COLO668 (cell line): ENCODE results near the gene SLC35G3.
"Not testable (repeated sequence)": the region's sequence is repeated elsewhere in the genome, so short reads cannot be mapped to it uniquely, and the experiment has no call there.

ENCODE experiments used
- DNase-seq: peaks from one replicate; lab custom pipeline; 2025; ENCODE audit not compliant: unreplicated experiment; lab: John Stamatoyannopoulos, UW

Gene SLC35G3

DNA sequence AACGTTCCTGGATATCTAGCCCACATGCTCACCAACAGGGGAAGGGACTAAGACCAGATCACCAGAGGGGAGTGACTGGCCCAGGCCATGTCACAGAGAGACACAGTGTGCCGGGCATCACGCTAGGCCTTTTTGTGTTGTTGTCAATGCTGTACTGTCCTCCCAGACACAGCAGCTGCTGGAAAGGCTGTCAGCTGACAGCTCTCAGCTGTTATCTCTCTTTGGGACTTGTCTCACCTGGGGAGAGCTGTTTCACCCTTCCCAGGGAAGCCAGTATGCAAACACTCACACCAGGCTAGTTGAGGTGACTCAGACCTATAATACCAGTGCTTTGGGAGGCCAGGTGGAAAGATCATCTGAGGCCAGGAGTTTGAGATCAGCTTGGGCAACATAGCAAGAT is 27.1 kb downstream of the SLC35G3 start:
- no peak for DNase-seq

DNA sequence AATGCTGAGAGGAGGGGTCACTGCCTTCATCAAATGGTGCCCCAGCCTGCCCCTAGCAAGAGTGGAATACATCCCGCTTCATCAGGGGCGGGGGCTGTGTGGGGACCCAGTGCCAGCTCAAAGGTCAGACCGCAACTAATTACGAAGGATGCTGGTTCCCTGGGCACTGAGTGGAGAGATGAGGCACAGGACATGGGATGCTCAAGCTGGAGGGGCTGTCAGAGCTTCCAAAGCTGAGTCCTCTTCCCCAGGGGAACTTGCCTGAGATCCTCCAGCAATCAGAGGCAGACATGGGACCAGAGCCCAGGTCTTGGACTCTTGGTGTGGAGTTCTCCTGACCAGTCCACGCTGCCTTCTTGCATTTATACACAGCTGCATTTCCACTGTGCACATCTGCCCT is 27.7 kb downstream of the SLC35G3 start:
- DNase-seq = no peak

DNA sequence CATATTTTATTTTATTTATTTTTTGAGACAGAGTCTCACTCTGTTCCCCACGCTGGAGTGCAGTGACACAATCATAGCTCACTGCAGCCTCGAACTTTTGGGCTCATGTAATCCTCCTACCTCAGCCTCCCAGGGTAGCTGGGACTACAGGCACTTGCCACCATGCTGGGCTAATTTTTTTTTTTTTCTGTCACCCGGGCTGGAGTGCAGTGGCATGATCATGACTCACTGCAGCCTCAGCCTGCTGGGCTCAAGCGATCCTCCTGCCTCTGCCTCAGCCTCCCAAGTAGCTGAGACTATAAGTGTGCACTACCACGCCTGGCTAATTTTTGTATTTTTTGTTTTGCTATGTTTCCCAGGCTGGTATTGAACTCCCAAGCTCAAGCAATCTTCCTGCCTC is 29.5 kb downstream of the SLC35G3 start:
- no peak for DNase-seq

DNA sequence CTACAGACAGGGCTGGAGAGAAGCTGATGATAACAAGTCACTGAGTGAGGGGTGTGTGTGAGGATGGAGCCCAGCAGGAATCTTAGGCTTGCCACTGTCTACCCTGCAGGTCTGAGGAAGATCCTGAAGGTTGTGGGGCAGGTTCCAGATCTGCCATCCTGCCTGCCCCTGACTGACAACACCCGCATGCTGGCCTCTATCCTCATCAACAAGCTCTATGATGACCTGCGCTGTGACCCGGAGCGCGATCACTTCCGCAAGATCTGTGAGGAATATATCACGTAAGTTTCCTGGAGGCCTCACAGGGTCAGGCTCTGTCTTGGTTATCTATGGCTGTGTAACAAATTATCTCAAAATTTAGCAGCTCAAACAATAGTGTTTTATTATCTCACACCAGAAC is 30.3 kb downstream of the SLC35G3 start:
- DNase-seq = no peak

DNA sequence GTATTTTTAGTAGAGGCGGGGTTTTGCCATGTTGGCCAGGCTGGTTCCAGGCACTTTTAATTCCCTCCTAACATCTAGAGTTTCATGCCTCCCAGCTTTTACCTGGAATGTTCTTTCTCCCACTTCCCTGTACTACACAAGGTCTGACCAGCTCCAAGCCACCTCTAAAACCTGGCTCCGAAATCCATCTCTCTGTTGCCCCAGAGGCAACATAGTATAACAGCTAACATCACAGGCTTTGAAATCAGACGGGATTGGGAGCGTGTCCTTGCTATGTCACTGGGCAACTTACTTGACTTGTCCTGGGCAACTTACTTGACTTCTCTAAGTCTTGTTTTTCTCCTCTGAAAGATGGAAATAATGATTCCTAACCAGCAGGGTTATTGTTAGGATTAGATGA is 31.4 kb downstream of the SLC35G3 start:
- DNase-seq = no peak

DNA sequence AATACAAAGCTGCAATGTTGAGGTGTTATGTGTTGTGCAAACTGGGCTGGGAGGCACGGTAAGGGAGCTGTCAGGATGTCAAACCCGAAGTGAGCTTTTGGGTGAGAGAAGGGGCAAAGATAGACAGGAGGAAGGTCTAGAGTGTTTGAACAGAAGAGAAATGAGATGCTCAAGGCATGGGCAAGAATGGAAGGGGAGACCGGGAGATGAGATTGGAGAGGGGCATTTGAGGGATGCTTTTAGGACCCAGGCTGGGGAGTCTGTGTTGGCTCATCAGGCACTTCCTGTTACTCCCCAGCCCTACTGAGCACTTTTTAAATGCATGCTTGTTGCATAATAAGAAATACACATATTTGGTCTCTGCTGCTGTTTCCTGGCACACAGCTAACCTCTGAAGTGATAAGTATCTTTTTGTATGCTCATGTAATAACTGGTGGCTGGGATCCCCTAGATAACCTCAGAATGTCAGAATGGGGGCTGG is 32.9 kb downstream of the SLC35G3 start:
- no peak for DNase-seq

DNA sequence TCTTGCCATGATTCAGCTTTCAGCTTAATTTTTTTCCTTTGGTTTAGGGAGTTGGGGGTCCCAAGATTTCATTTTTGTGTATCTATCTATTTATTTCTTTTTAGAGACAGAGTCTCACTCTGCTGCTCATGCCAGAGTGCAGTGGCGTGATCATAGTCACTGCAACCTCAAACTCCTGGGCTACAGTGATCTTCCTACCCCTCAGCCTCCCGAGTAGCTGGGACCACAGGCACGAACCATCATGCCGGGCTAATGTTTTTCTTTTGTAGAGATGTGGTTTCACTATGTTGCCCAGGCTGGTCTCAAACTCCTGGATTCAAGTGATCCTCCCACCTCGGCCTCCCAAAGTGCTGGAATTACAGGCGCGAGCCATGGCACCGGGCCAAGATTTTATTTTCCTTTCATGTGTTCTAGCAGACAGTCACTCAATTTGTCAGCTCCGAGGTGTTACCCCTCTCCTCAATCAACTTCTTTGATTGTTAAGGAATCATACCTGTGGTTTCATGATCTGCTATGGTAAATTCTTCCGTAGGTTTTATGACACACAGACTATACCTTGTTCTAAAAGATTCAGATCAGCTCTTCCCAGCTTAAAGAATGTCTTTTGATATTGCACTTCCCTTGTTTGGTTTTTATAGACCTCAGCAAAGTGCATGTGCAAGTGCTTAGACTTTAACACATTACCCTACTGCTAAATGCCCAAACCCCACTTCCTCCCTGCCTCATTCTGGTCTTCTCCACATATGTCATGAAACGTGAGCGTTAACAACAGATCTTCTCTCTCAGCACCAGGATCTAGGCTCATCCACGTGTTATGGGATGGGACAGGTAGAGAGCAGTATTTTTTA is 33.6 kb downstream of the SLC35G3 start:
- DNase-seq = no peak

DNA sequence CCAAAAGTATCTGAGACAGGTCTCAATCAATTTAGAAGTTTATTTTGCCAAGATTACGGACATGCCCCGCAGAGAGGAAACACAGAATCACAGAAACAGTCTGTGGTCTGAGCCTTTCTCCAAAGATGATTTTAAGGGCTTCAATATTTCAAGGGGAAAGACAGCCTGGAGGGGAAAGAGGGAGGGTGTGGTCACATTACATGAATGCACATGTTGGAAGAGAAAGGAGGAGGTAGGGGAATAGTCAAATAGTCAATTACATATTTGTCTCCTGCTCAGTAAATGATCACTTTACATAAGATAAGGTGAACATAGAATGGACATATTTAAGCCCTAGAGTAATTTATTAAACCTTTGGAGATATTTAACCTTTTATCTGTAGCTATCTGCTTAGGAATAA is 34.3 kb downstream of the SLC35G3 start:
- no peak for DNase-seq

DNA sequence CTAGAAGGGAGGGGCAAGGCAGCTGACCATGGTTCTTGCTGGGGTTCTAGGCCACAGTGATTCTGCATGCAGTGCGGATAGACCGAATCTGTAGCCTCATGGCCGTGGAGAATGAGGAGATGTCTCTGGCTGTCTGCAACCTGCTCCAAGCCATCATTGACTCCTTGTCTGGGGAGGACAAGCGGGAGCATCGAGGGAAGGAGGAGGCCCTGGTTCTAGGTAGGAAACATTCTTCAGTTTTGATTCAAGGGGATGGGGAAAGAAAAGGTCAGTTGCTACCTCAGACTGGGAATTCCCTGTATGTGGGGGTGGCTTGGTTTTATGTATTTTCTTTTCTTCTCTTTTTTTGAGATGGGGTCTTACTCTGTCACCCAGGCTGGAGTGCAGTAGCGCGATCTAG is 38.9 kb downstream of the SLC35G3 start:
- DNase-seq = no peak

DNA sequence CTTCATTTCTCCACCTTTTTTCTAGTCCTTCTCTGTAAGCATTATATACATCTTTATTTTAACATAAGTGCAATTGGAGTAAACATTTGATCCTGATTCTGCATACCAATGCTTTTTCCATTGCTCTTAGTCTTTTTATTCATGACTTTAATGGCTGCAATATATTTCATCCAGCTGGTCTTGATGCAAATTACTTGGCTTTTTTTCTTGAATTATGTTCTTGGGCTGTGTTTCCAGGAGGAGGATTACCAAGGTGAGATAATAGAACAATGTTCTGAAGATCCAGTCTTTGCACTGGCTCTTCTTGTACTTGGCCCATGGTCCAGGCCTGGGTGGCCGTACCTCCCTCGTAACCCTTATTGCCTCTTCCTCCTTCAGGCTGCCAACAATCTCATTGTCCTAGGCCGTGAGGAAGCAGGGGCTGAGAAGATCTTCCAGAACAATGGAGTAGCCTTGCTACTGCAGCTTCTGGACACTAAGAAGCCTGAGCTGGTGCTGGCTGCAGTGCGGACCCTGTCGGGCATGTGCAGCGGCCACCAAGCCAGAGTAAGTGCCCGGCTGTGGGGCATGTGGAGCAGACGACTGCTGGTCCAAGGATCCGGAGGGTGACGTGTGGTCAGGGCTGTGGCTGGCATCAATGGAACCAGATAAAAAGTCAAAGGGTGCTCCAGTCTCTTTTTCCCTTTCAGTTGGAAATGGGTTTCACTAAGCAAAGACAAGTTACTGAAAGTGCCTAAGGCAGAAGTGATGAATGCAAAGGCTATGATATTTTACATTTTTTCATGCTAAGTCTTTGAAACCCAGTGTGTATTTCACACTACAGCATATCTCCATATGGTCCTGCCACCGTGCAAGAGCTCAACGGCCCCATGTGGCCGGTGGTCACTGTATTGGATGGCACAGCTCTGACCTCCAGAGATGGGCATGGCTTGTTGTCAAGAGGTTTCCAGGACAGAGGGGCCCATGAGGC is 39.7 kb downstream of the SLC35G3 start:
- DNase-seq = no peak

DNA sequence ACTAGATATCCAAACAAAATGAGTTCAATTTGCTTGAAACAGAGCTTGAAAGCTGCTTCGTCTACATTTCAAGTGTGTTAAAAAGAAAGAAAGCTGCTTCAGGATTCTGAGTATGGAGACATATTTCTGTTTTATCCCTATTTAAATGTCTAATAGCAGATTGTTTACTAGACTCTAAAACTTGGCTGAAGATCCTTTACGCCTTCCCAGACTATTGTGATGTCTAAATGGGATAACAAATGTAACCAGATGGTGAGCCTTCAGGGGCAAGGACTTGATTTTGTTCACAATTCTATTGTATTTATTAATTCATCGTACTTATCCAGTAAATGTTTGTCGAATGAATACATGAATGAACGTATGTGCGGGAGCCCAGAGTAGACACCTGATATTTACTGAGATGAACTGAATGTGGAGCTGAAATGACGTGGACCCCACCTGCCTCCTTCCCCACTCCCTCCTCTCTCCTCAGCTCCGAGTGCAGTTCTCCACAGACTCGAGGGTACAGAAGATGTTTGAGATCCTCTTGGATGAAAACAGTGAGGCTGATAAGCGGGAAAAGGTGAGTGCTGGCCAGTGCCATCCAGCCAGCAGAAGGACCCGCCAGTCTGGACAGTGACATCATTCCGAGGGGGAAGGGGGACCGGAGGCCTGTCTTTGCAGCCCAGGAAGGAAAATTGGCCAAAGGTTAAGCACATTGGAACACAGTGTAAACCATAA is 41.6 kb downstream of the SLC35G3 start:
- no peak for DNase-seq

DNA sequence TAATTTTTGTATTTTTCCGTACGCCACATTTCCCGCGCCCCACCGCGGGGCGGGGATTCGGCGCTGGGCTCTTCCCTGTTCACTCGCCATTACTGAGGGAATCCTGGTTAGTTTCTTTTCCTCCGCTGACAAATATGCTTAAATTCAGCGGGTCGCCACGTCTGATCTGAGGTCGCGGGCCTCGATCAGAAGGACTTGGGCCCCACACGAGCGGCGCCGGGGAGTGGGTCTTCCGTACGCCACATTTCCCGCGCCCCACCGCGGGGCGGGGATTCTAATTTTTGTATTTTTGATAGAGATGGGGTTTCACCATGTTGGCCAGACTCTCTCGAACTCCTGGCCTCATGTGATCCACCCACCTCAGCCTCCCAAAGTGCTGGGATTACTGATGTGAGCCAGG is 43.1 kb downstream of the SLC35G3 start:
- DNase-seq = not testable (repeated sequence)

DNA sequence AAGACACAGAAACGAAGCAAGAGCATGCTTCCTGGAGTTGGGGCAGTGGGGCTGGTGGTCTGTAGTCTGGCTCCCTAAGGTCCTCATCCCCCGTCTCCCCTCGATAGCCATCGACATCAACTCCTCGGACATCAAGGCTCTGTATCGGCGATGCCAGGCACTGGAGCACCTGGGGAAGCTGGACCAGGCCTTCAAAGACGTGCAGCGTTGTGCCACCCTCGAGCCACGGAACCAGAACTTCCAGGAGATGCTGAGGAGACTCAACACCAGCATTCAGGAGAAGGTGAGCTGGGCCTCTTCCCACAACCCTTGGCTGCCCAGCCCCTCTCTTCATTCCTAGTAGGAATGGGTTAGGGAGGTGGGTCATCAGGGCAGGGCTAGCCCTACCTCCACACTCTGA is 44.3 kb downstream of the SLC35G3 start:
- no peak for DNase-seq

DNA sequence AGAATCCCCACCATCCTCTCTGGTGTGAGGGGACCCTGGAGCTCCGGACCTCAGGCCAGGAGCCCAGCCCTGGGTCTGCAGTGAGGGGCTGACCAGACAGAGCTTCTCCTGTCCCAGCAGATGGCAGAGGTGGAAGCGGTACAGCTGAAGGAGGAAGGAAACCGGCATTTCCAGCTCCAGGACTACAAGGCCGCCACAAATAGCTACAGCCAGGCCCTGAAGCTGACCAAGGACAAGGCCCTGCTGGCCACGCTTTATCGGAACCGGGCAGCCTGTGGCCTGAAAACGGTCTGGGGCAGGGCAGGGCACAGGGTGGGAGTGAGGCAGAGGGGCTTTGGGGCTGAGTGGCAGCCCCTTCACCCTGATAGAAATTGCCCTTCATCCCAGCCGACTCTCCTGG is 46.0 kb downstream of the SLC35G3 start:
- no peak for DNase-seq

DNA sequence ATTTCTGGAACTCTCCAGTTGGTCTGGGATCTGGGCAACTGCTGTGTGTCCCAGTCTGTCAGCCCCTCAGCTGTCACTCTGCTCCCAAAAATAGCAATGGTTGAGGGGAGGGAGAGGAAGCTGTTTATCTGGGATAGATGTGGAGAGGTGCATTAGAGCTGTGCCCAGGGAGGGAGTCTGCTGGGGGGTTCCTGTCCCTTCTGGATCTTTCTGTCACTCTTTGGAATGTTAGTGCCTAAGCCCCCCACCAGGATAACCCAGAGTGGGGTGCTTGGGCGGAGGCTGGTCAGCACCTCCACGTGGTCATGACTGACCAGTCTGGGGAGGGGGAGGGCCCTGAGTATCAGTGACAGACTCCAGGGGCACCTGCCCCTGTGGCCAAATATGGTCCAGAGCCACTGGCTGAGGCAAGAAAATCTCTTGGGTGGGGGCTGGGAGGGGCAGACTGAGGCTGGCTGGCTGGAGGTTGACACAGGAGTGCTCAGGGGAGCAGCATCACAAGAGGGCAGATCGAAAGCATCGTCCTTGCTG is 46.8 kb downstream of the SLC35G3 start, which contains the start of gene UNC45B:
UNC45B (plus strand) TSS at position 443 of the 531 bp plus-strand sequence. CDS start 447 bp downstream, outside the sequence.
- DNase-seq = no peak

DNA sequence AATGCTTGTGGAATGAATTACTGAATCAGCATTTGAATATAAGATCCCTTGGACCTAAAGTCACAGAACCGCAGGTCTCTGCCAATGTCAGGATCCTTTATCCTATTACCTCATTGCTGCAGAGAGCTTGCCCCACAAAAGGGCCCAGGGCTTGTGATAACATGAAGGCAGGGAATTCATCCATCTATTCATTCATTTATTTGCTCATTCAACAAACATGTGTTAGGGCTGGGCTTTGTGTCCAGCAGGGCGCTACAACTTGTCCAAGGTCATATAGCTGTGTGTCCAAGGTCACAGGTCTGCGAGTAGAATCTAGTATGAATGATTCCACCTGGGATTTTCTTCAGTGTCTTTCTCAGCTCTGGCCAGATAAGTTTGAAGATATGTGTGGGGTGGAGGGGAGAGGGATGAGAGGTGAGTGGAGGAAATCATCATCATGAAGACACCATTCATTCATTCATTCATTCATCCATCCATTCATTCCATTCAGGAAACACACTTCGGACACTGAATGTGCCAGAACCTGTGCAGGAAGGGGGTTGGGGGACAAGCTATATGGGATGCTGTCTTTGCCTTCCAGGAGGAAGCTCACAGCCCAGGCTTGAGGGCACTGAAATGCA is 47.9 kb downstream of the SLC35G3 start:
- no peak for DNase-seq

DNA sequence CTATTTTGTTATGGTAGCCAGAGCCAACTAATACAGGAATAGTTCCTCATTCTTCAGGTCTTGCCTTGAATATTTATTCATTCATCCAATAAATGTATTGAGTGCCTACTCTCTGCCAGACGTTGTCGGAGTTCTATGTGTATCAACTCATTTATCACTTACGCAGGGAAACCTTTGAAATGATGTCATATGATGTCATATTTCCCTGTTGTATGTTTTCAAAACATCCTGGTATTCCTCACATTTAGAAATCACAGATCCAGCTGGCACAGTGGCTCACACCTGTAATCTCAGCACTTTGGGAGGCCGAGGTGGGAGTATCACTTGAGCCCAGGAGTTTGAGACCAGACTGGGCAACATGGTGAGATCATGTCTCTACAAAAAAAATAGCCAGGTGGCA is 49.4 kb downstream of the SLC35G3 start:
- no peak for DNase-seq
